CMK (cell line): ENCODE measurements around the gene PLD3.
A peak's percentile ranks its signal among the peaks of the same experiment; 100 is the strongest.
"Not testable (repeated sequence)": the region's sequence is repeated elsewhere in the genome, so short reads cannot be mapped to it uniquely, and the experiment has no call there.

Source experiments
- DNase-seq: peaks from one replicate; pipeline ENCODE4 v3.0.0-alpha.2; 2010; ENCODE audit warnings: low read depth

PLD3 gene

DNA sequence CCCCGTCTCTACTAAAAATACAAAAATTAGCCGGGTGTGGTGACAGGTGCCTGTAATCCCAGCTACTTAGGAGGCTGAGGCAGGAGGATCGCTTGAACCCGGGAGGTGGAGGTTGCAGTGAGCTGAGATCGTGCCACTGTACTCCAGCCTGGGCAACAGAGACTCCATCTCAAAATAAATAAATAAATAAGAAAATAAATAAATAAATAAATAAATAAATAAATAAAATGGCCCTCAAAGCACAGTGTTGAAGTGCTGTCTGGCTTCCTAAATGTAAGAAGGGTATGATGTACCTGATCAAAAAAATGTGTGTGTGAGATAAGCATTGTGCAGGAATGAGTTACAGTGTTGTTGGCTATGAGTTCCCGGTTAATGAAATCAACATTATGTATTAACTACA is 15.4 kb upstream of the PLD3 start:
- not testable (repeated sequence) for DNase-seq

GRCh38 chr19:40335101-40335500 is 13.4 kb upstream of the PLD3 start:
- no peak for DNase-seq

DNA sequence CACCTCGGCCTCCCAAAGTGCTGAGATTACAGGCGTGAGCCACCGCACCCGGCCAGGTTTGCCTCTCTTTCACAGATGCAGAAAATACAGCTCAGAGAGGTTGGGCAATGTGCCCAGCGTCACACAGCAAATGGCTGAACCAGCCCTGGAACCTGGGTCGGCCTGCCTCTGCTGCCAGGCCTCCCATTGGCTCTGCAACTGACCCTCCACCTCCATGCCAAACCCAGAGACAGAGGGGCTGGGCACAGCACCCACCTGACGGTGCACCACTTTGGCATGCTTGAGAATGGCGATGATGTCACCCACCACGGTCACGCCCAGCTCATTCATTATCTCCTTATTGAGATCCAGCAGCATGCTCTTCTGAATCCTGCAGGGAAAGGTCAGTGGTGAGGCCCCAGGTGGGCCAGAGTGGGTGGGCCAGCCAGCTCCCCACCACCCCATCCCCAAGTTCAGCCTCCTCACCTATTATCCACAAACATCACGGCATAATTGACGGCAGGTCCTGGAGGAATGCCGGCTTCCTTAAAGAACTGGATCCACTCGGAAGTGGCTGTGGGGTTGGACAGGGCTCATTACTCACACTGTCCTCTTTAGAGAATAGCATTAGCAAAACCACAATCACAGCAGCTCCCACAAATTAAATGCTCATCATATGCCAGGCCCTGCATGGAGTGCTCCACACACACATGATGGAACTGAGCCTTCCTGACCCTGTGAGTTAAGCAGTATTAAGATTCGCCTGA is 12.5 kb upstream of the PLD3 start:
- no peak for DNase-seq

DNA sequence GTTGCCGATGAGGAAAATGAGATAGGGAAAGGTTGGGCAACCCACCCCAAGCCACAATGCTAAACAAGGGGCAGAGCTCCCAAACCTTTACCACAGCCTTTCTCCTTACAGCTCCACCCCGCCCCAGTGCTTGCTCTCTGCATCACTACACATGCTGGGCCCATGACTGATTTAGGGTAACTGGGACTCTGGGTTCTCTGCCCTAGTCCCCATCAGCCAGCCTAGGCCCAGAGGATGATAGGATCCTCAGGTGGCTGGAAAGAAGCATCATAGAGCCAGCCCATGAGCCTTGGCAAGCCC is 11.9 kb upstream of the PLD3 start:
- DNase-seq: no peak

DNA sequence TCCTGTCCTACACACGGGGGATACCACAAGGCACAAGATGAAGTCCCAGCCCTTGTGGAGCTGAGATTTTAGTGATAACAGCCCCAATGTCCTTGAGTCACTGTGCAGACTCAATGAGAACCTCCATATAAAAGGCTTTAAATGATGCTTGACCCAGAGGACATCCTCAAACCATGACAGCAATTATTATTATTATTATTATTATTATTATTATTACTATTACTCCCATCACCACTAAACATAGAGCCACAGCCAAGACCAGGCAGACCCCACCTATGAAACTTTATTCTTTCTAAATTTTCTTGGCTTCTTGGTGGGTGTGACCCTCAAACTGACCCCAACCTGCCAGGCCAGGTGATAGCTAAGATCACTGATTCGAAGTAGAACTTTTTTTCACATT is 11.4 kb upstream of the PLD3 start:
- DNase-seq: no peak

- DNase-seq: no peak
Observed at GRCh38 chr19:40337594-40337993, 10.9 kb upstream of the PLD3 start.

- no peak for DNase-seq
Observed at GRCh38 chr19:40339018-40339728, 9.3 kb upstream of the PLD3 start.

GRCh38 chr19:40341601-40342482 is 6.7 kb upstream of the PLD3 start:
- no peak for DNase-seq

DNA sequence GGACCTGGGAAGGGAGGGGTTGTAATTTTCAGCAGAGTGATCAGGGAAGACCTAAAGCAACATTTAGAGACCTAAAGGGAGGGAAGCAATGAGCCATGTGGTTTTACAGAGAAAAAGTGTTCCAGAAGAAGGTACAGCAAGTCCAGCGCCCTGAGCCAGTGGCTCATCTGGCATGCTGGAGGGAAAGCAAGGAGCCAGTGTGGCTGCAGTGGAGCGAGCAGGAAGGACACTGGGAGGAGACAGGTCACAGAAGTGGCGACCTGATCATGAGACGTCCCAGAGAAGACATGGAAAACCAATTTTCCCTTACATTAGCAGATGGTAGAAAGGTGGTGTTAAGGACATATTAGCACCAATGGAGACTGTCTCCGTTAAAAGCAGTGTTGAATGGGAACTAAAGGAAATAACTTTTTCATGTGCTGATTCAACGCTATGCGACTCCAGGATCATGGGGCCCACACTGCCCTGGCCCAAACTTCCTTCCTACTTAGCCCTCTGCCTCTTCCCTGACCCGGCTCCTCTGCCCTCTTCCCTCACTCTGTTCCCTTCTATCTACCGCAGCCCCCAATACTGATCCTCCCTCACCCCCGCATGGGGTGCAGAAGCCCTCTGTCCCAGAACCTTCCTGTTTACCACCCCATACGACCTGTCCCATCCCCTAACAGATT is 5.7 kb upstream of the PLD3 start:
- no peak for DNase-seq

DNA sequence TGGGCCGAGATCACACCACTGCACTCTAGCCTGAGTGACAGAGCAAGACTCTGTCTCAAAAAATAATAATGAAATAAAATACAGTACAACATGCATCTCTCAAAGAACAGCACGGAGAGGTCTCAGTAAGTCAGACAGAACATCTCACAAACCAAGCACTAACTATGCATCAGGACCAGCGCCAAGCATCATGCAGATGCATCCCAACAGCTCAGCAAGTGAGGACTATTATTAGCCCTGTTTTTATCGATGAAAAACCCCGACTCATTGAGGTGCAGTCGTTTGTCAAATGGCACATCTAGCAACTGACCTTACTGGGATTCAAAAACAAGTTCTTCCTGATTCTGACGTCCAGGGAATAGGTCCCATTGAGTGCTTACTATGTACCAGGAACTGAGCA is 4.1 kb upstream of the PLD3 start:
- DNase-seq: no peak

GRCh38 chr19:40348961-40349507 is 539 bp downstream of the PLD3 start:
- peak; percentile 41 for DNase-seq

DNA sequence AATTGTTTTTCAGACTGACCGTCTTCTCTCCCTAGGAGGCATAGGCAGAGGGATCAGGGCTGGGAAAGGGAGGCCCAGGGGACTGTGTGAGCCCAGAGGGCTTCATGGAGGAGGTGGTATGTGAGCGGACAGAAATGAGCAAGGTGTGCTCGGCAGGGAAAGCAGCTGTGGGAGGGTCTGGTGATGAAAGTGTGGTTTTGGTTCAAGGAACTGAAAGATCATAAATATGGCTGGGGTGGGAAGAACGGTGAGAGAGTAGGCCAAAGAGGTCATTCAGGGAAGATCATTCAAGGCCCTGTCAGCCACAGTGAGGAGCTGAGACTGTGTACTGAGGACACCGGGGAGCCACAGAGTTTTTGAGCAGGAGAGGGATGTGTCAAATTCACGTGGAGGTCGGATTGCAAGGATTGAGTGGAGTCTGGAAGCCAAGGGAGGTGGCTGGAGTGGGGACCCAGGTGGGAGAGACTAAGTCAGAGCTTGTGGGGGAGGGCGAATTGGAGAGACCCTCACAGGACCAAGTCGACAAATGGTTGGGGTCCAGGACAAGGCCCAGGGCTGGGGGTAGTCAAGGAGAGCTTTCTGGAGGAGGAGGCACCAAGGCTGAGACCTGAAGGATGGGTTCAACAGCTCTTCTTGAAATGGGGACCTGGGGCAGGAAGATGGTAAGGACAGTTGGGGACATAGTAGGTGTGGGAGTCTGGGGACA is 7.6 kb downstream of the PLD3 start:
- DNase-seq: no peak

- no peak for DNase-seq
Observed at GRCh38 chr19:40356681-40357595, 8.4 kb downstream of the PLD3 start.

DNA sequence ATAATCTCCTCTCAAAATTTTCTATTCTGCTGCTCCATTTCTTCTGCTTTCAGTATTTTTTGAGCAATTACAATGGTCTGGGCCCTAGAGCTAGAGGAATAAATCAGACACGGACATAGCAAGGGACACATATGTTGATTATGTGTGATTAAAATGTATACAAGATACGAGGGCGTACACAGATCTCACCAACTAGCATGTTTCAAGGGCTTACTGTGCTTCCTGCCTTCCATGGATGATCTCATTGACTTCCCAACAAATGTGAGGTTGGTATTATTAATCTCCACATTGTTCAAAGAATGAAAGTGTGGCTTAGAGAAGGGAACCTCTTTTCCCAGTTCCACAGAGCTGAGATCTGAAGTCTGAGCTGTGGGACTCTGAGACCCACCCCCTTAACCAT is 9.1 kb downstream of the PLD3 start:
- no peak for DNase-seq

- no peak for DNase-seq
Observed at GRCh38 chr19:40358773-40359172, 10.3 kb downstream of the PLD3 start.

DNA sequence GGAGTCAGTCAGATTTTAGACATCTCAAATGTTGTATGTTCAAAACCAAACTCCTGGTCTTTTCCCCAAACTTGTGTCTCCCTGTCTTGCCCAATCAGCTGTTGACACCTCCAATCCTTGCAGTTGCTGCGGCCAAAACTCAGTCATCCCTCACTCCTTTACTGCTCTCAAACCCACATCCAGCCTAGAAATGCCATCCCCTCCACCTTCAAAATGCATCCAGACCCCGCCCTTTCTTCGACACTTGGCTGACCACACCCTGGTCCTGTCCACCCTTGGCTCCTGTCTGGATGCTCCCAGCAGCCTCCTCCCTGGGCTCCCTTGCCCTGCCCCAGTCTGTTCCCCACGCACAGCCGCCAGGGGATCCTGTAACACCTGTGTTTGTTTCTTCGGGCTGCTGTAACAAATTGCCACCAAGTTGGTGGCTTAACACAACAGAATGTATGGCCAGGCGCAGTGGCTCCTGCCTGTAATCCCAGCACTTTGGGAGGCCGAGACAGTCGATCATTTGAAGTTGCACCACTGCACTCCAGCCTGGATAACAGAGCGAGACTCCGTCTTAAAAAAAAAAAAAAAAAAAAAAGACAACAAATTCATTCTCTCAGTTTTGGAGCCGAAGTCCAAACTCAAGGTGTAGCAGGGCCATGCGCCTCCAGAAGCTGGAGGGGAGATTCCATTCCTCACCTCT is 11.7 kb downstream of the PLD3 start:
- DNase-seq: no peak

DNA sequence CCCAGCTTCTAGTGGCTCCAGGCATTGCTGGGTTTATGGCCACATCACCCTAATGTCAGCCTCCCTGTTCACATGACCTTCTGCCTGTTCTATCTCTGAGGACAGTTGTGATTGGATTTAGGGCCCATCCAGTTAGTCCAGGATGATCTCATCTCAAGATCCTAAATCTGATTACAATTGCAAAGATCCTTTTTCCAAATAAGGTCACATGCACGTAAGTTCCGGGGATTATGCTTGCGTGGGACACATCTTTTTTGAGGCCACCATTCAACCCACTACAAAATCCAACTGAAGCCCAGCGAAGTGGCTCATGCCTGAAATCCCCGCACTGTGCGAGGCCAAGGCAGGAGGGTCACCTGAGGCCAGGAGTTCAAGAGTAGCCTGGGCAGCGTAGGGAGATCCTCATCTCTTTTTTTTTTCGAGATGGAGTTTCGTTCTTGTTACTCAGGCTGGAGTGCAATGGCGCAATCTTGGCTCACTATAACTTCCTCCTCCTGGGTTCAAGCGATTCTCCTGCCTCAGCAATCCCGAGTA is 12.3 kb downstream of the PLD3 start:
- no peak for DNase-seq

DNA sequence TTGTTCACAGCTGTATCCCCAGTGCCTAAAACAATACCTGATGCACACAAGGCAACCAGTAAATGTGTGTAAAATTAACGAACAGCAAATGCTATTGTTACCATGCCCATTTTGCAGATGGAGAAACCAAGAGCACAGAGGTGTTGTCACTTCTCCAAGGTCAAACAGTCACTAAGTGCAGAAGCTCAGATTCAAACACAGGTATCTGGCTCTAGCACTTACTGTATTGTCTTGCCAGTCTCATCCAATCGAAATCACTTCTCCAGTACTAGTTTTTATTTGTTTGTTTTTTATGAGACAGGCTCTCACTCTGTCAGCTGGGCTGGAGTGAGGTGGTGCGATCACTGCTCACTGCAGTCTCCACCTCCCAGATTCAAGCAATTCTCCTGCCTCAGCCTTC is 13.7 kb downstream of the PLD3 start:
- DNase-seq: no peak

- peak; percentile 46 for DNase-seq
Observed at GRCh38 chr19:40363069-40363468, 14.6 kb downstream of the PLD3 start.

DNA sequence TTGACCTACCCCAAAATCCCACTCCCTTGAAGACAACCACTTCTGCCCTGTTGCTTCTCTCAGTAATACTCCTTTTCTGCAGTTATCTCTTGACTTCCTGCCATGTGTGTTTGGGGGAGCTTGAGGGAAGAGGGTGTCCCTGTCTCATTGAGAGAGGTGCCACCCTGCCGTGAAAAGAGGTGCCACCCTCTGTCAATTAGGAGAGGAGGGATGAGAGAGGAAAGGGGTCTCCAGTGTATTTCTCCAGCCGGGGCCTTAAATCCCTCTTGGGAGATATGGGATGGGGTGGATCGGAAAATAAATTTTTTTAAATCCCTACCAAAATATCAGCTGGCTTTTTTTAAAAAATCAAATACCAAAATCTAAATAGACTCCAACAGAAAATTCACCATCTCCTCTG is 16.5 kb downstream of the PLD3 start:
- no peak for DNase-seq
